ENCODE results near the gene MAMLD1.

The MAMLD1 gene

GRCh38 chrX:150507251-150507856 lies 144.2 kb downstream of the MAMLD1 start:
- H3K27me3 ChIP-seq (ENCODE audit: insufficient read depth, low read length): no peaks in the 10 kb centered on the region
- H3K9me3 ChIP-seq (ENCODE audit: insufficient read depth, low read depth, low read length): no peaks in the 10 kb centered on the region
- H3K36me3 ChIP-seq (ENCODE audit: insufficient read depth, low read depth, low read length): no peaks in the 10 kb centered on the region
- peak overlapping the region; percentile 51; the same call in 1 of the 2 replicates for H3K4me3 ChIP-seq (ENCODE audit: low read length)
- peak overlapping the region; percentile 68 for H3K27ac ChIP-seq (ENCODE audit: low read length)
- peaks cover 19% of the 10 kb centered on the region; the same call in 1 of the 2 replicates for H3K4me1 ChIP-seq (ENCODE audit: insufficient read depth, low read length)
- peak overlapping the region; percentile 80; the same call in 1 of the 2 replicates for H3K9ac ChIP-seq (ENCODE audit: low read depth, low read length)

GRCh38 chrX:150508018-150508417 lies 144.9 kb downstream of the MAMLD1 start:
- Histone ChIP-seq H3K27me3 (ENCODE audit: insufficient read depth, low read length) (no peaks in the 10 kb centered on the region), H3K27ac (ENCODE audit: low read length) (peak overlapping the region; percentile 68), H3K9me3 (ENCODE audit: insufficient read depth, low read depth, low read length) (no peaks in the 10 kb centered on the region), H3K4me3 (ENCODE audit: low read length) (peak overlapping the region; percentile 51; the same call in 1 of the 2 replicates), H3K36me3 (ENCODE audit: insufficient read depth, low read depth, low read length) (no peaks in the 10 kb centered on the region), H3K9ac (ENCODE audit: low read depth, low read length) (peak overlapping the region; percentile 80; the same call in 1 of the 2 replicates), H3K4me1 (ENCODE audit: insufficient read depth, low read length) (peaks cover 19% of the 10 kb centered on the region; the same call in 1 of the 2 replicates)

- Histone ChIP-seq H3K27me3 (ENCODE audit: insufficient read depth, low read length) (no peaks in the 10 kb centered on the region), H3K4me1 (ENCODE audit: insufficient read depth, low read length) (peaks cover 19% of the 10 kb centered on the region; the same call in 1 of the 2 replicates), H3K9ac (ENCODE audit: low read depth, low read length) (peak overlapping the region; percentile 62; the same call in 1 of the 2 replicates)
These were observed 145.6 kb downstream of the MAMLD1 start for GRCh38 chrX:150508451-150509367.

GRCh38 chrX:150509703-150510102 lies 146.6 kb downstream of the MAMLD1 start:
- Histone ChIP-seq H3K4me1 (ENCODE audit: insufficient read depth, low read length) (peaks cover 19% of the 10 kb centered on the region; the same call in 1 of the 2 replicates), H3K9me3 (ENCODE audit: insufficient read depth, low read depth, low read length) (no peaks in the 10 kb centered on the region), H3K36me3 (ENCODE audit: insufficient read depth, low read depth, low read length) (no peaks in the 10 kb centered on the region), H3K9ac (ENCODE audit: low read depth, low read length) (no peak overlapping the region), H3K4me3 (ENCODE audit: low read length) (no peak overlapping the region), H3K27me3 (ENCODE audit: insufficient read depth, low read length) (no peaks in the 10 kb centered on the region), H3K27ac (ENCODE audit: low read length) (no peak overlapping the region)

More at GRCh38 chrX:150508451-150509367, 145.6 kb downstream of the MAMLD1 start:
- Histone ChIP-seq H3K36me3 (ENCODE audit: insufficient read depth, low read depth, low read length) (no peaks in the 10 kb centered on the region), H3K9me3 (ENCODE audit: insufficient read depth, low read depth, low read length) (no peaks in the 10 kb centered on the region), H3K4me3 (ENCODE audit: low read length) (no peak overlapping the region), H3K27ac (ENCODE audit: low read length) (peak overlapping the region; percentile 62)

- H3K4me3 ChIP-seq (ENCODE audit: low read length): no peak overlapping the region
- no peak overlapping the region for H3K27ac ChIP-seq (ENCODE audit: low read length)
- no peaks in the 10 kb centered on the region for H3K9me3 ChIP-seq (ENCODE audit: insufficient read depth, low read depth, low read length)
- peaks cover 11% of the 10 kb centered on the region; the same call in 1 of the 2 replicates for H3K4me1 ChIP-seq (ENCODE audit: insufficient read depth, low read length)
- no peaks in the 10 kb centered on the region for H3K27me3 ChIP-seq (ENCODE audit: insufficient read depth, low read length)
- H3K9ac ChIP-seq (ENCODE audit: low read depth, low read length): no peak overlapping the region
- no peaks in the 10 kb centered on the region for H3K36me3 ChIP-seq (ENCODE audit: insufficient read depth, low read depth, low read length)
These were observed 149.4 kb downstream of the MAMLD1 start for GRCh38 chrX:150512461-150512901.

- no peaks in the 10 kb centered on the region for H3K27me3 ChIP-seq (ENCODE audit: insufficient read depth, low read length)
These were observed 150.4 kb downstream of the MAMLD1 start for GRCh38 chrX:150513544-150513943.

GRCh38 chrX:150514462-150514861 lies 151.3 kb downstream of the MAMLD1 start:
- H3K9me3 ChIP-seq (ENCODE audit: insufficient read depth, low read depth, low read length): no peaks in the 10 kb centered on the region
- H3K4me1 ChIP-seq (ENCODE audit: insufficient read depth, low read length): no peaks in the 10 kb centered on the region; the same call in 1 of the 2 replicates

More at GRCh38 chrX:150513544-150513943, 150.4 kb downstream of the MAMLD1 start:
- H3K4me3 ChIP-seq (ENCODE audit: low read length): no peak overlapping the region
- no peaks in the 10 kb centered on the region for H3K9me3 ChIP-seq (ENCODE audit: insufficient read depth, low read depth, low read length)
- no peak overlapping the region for H3K9ac ChIP-seq (ENCODE audit: low read depth, low read length)
- H3K4me1 ChIP-seq (ENCODE audit: insufficient read depth, low read length): peaks cover 3% of the 10 kb centered on the region; the same call in 1 of the 2 replicates
- H3K36me3 ChIP-seq (ENCODE audit: insufficient read depth, low read depth, low read length): no peaks in the 10 kb centered on the region
- H3K27ac ChIP-seq (ENCODE audit: low read length): no peak overlapping the region

GRCh38 chrX:150515801-150516200 lies 152.7 kb downstream of the MAMLD1 start:
- H3K9ac ChIP-seq (ENCODE audit: low read depth, low read length): no peak overlapping the region
- no peaks in the 10 kb centered on the region for H3K36me3 ChIP-seq (ENCODE audit: insufficient read depth, low read depth, low read length)
- H3K4me1 ChIP-seq (ENCODE audit: insufficient read depth, low read length): no peaks in the 10 kb centered on the region; the same call in 1 of the 2 replicates
- no peaks in the 10 kb centered on the region for H3K27me3 ChIP-seq (ENCODE audit: insufficient read depth, low read length)
- no peaks in the 10 kb centered on the region for H3K9me3 ChIP-seq (ENCODE audit: insufficient read depth, low read depth, low read length)
- no peak overlapping the region for H3K27ac ChIP-seq (ENCODE audit: low read length)
- H3K4me3 ChIP-seq (ENCODE audit: low read length): no peak overlapping the region

More at GRCh38 chrX:150514462-150514861, 151.3 kb downstream of the MAMLD1 start:
- H3K27ac ChIP-seq (ENCODE audit: low read length): no peak overlapping the region
- H3K36me3 ChIP-seq (ENCODE audit: insufficient read depth, low read depth, low read length): no peaks in the 10 kb centered on the region
- H3K4me3 ChIP-seq (ENCODE audit: low read length): no peak overlapping the region
- no peak overlapping the region for H3K9ac ChIP-seq (ENCODE audit: low read depth, low read length)
- H3K27me3 ChIP-seq (ENCODE audit: insufficient read depth, low read length): no peaks in the 10 kb centered on the region

- Histone ChIP-seq H3K9ac (ENCODE audit: low read depth, low read length) (no peak overlapping the region), H3K27ac (ENCODE audit: low read length) (no peak overlapping the region), H3K9me3 (ENCODE audit: insufficient read depth, low read depth, low read length) (no peaks in the 10 kb centered on the region), H3K4me3 (ENCODE audit: low read length) (no peak overlapping the region), H3K27me3 (ENCODE audit: insufficient read depth, low read length) (no peaks in the 10 kb centered on the region), H3K36me3 (ENCODE audit: insufficient read depth, low read depth, low read length) (no peaks in the 10 kb centered on the region), H3K4me1 (ENCODE audit: insufficient read depth, low read length) (no peaks in the 10 kb centered on the region; the same call in 1 of the 2 replicates)
These were observed 154.3 kb downstream of the MAMLD1 start for GRCh38 chrX:150517303-150517910.

- H3K27ac ChIP-seq (ENCODE audit: low read length): no peak overlapping the region
- H3K4me1 ChIP-seq (ENCODE audit: insufficient read depth, low read length): no peaks in the 10 kb centered on the region
- no peak overlapping the region for H3K4me3 ChIP-seq (ENCODE audit: low read length)
- no peak overlapping the region for H3K9ac ChIP-seq (ENCODE audit: low read depth, low read length)
- no peaks in the 10 kb centered on the region for H3K36me3 ChIP-seq (ENCODE audit: insufficient read depth, low read depth, low read length)
- H3K9me3 ChIP-seq (ENCODE audit: insufficient read depth, low read depth, low read length): no peaks in the 10 kb centered on the region
- H3K27me3 ChIP-seq (ENCODE audit: insufficient read depth, low read length): no peaks in the 10 kb centered on the region
These were observed 159.4 kb downstream of the MAMLD1 start for GRCh38 chrX:150522494-150522893.
